SH-SY5Y (cell line): ENCODE results near the gene MYOT.

ENCODE experiments used
- GATA2 ChIP-seq: IDR thresholded peaks from 2 replicates; pipeline ENCODE4 v1.6.1; 2011; ENCODE audit warnings: mild to moderate bottlenecking, low read depth, low read length
- GATA3 ChIP-seq: IDR thresholded peaks from 2 replicates; pipeline ENCODE4 v1.6.1; 2011; ENCODE audit warnings: low read depth, mild to moderate bottlenecking, low read length, moderate library complexity

DNA sequence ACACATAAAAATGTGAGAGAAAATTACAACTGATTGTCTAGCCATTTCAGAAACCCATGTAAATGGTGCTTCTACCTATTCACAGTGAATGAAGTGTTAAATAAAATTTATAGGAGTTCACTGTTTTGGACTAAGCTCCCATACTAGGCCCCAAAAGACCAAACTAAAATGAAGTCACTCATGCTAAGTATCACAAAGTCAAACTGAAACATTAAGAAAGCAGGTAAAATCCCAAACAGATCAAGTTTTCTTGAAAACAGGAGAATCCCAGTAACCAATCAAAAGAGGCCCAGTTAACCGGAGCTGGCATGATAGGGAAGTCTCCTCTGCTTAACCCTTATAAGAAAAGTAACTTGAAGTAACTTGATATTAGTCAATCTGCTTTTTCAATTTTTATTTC, 35.2 kb upstream of the MYOT start:
- TF ChIP-seq GATA2 (no peak), GATA3 (no peak)
